ENCODE data around the gene CC2D2A.

Gene CC2D2A

DNA sequence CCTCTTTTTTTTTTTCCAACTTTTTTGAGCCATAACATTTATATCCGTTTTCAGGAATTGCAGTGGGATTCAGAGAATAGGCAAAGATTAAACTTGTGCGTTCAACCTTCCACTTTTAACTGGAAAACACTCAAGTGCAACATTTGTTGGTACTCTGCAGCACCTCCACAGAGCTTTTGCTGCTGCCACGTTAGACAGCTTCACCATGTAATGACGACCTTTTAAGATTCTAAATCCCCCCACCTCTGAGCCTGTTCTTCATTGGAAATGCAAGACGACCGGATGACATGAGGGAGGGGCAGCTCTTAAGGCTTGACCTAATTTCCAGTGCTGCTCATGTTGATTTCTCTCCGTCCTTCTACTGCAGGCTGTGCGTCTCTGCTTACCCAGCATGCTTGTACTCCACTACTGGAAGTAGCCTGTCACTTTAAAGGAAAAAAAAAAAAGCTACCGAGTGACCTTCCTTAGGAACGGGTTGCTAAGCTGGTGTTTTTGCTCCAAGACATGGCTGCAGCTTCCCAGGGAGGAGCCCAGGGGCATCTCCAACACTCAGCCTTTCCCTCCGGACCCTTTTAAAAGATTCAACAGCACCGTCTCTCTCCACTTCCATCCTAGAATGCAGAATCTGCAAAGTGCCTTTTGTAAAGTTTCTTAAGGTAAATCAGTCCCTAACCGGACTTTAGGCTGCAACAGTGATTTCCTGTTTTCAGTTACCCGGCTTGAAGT is at the start of gene CC2D2A:
Gene CC2D2A (plus strand): TSS at position 481 of the 726 bp plus-strand sequence. CDS start 6,051 bp downstream, outside the sequence.
- in situ Hi-C loops (cut with HindIII; ENCODE audit: low sequenced_read_pairs), result no loop called here

DNA sequence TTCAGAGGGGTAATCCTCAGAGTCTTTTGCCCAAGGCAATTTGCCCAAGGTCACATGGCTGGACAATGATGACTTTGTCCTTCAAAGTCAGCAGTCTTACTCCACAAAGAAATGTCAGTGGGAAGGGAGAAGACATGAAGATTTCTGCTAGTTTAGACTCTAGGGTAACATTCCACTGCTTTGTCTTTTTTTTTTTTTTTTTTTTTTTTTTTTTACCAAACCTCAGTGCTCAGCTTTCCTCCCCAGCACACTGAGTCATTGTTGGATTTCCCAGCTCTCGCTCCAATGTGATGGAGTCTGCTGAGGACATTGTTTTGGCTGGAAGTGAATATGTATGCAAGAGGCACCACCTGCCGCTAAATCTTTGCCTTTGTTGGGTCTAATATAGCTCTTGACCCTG is 49.0 kb upstream of the CC2D2A start:
- in situ Hi-C loops (cut with HindIII; ENCODE audit: low sequenced_read_pairs), result no loop called here

DNA sequence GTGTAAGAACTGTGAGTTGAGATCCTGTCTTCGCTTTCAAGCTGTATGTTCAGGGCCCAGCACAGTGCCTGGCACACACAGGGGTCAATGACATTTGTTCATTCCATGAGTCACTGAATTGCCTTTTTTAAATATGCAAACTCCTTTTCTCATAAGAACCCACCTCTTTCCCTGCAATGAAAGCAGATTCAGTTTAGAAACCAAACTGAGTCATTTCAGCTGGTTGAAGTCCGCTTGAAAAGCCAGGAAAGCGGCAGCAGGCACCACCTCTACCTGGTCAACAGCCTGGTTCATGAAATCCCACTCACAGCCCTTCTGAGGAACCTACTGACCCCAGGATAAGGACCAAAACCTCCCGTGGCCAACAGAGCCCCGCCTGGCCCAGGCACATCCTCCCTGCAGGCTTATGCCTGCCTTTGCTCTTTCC is 46.4 kb upstream of the CC2D2A start:
- in situ Hi-C loops (cut with HindIII; ENCODE audit: low sequenced_read_pairs), result no loop called here

DNA sequence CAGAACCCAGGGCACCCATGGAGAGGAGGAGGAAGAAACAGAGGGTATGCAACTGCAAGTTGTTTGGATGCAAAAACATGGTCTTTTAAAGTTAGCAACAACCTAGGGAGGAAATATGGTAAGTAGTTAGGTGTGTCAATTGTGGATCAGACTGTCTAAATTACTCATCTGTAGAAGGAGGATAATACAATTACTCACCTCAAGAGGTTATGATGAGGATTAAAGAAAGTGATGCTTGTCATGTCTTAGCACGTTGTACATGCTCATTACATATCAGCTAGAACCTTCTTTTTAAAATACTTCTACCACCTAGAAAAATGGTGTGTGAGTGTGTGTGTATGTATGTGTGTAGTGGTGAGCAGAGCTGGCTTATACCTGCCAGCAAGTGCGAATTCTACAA is 44.2 kb upstream of the CC2D2A start:
- in situ Hi-C loops (cut with HindIII; ENCODE audit: low sequenced_read_pairs), result no loop called here

DNA sequence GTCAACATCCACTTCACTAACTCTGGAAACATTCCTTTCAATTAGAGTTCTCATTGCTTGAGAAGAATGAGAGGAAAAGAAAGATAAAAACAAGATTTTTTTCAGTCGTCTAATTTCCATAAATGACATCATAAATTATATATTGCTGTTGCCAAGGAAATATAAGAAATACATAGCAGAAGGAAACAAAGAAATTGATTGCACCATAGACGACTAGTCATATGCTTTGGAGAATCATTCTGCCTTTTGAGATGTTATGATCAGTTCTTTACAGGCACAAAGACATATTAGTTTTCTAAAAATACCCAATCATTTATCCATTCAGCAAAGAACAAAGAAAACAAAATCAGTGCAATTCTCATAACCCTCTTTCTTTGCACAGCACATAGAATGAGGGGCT is 42.5 kb upstream of the CC2D2A start:
- in situ Hi-C loops (cut with HindIII; ENCODE audit: low sequenced_read_pairs), result no loop called here

DNA sequence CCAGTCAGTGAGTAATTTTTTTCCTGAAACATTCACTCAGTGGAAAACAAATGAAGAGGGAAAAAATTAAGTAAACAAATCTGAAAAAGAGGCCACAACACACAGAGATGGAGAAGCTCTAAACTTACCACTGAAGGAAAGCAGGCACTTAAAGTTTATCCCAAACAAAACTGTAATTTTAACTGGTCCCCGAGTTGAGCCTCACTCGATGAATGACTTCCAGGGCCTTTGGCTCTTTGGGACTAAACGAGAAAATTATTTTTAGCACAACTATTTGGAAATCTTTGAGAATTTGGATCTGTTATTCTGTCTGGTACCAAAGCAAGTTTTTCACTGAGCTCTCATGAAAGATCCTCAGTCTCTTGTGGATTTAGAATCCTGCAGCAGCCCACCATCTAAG is 42.0 kb upstream of the CC2D2A start, which contains the start of gene C1QTNF7:
Gene C1QTNF7 (plus strand): TSS at position 333 of the 400 bp plus-strand sequence. CDS start 7,711 bp downstream, outside the sequence.
- in situ Hi-C loops (cut with HindIII; ENCODE audit: low sequenced_read_pairs), result no loop called here

DNA sequence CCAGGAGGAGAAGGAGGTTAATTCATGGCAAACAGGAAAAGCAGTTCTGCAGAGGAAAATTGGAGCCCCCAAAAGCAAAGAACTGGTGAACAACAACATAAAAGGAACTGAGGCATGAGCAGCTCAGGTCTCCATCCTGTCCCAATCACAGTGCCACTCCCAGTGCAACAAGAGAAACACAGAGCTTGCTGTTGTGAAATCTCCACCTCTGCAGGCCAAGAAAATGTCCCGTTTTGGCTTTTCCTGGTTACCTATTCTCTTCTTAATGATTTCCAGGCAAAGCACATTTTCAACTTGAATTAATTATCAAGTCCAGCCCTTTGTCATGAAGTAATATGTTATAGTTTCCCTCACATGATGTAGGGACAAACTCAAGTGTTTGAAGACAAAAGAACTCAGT is 41.1 kb upstream of the CC2D2A start:
- in situ Hi-C loops (cut with HindIII; ENCODE audit: low sequenced_read_pairs), result no loop called here

DNA sequence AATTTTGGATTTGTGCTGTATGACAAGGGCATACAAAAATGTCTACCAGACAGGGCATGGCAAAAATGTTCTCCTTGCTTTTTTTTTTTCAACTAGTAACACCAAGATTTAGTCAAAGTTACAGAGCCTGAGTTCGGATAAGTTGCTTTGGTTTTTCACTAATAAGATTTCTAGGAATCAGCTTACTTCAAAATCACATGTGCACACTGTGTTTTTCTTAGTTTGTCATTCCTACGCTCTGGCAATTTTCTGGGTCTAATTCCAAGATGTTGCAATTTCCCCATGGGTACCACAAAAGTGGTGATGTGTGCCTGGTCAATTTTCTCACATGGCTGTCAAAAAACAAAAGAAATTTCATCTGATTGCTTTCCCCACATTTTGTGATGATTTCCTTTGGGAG is 35.6 kb upstream of the CC2D2A start:
- in situ Hi-C loops (cut with HindIII; ENCODE audit: low sequenced_read_pairs), result no loop called here

DNA sequence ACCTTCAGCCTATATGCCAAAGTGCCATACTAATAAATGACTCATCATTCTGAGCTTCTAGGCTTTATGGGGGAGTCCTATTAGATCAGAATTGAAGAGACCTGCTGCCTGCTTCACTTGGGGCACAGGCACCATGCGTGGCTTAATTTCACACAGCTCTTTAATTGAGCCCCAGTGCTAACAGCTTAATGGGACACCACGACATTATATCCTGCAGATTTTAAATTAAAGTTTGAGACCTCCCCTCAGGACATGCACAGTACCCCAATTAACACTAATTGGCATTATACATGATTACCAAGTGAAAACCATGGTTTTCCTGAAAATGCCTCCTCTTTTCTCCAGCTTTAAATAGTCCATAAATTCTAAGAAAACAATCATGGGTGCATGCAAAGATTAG is 35.0 kb upstream of the CC2D2A start:
- in situ Hi-C loops (cut with HindIII; ENCODE audit: low sequenced_read_pairs), result no loop called here

DNA sequence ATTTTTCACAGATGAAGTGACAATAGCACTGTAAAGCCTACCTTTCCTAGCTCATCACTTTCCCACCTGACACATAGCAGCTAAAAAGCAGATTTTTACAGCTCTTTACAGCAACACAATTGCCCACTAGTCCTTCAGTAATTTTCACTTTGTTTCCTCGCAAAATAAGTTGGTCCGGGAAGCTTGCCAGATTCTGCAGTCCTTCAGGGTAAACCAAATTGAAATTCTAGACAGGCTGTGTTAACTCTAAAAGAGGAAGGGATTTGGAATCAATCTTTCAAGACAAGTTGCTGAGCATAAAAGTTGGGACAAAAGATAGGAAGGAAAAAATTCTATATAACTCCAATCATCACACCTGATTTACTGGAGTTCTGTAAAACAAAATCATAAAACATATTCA is 33.2 kb upstream of the CC2D2A start:
- in situ Hi-C loops (cut with HindIII; ENCODE audit: low sequenced_read_pairs), result no loop called here

DNA sequence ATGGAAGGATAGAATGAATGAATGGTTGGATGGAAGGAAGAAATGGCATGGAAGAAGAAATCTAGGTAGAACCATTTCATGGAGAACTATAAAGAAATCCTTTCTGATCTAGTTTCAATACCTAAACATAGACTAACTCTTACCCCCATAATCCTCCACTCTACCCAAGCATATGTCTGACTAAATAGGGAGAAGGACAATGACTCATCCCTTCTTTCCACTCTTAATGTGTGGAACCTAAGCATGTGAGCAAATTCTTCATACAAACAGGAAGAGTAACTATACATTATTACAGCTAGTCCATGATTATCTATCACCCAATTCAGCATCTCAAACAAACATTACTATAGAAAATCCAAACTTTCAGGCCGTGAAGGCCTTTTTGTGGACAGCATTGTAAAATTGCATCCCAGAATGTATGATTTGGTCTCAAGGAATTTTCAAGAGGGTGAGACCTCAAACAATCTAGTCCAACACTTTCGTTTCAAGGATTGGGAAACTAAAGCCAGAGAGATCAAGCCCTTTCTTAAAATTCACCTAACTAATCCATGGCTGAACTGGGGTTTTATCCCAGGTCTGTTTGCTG is 30.6 kb upstream of the CC2D2A start:
- in situ Hi-C loops (cut with HindIII; ENCODE audit: low sequenced_read_pairs), result no loop called here

DNA sequence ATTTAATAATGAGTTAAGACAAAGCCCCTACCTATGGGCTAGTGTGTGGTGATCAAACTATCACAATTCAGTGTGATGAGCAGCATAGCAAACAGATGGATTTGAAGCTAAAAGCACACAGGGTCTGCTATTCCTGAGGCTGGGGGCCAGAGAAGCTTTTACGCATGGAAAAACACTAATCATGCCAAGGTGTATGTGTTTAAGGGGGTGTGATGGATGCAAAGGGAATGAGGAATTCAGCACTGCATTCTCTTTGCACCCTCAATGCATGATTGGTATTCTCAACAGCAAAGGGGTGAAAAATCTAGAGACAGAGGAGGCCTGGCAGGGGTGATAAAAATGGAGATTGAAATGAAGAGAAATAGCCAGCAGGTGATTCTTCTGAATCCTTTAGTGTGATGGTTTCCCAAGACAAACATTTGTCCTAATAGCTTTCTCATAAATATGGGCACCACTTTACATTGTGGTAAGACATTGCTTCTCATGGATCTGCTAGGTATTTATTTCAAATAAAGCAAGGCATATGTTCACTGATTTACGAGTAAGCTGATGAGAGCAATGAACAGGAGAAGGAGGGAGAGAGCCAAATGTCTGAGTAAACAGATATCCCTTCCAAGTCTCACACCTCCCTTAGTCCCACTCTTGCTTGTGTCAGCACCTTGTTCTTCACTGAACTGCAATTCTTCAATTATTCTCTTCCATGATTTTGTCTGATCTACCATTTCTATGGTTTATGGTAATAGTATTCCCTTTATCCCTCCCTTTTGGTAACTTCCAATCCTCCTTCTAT is 26.1 kb upstream of the CC2D2A start:
- in situ Hi-C loops (cut with HindIII; ENCODE audit: low sequenced_read_pairs), result no loop called here

DNA sequence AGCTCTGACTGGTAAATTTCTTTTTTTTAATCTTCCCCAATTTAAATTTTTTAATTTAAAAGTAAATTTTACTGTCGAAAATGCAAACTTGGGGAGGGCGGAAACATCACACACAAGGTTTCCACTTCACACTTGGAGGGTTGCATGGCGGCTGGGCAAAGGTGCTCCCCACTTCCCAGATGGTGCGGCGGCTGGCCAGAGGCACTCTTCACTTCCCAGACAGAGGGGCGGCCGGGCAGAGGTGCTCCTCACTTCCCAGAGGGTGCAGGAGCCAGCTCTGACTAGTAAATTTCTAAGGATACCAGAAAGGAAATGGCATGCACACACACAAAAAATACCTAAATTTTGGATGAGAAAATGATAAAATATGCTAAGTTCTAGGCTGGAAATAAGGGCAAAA is 25.4 kb upstream of the CC2D2A start:
- in situ Hi-C loops (cut with HindIII; ENCODE audit: low sequenced_read_pairs), result no loop called here

DNA sequence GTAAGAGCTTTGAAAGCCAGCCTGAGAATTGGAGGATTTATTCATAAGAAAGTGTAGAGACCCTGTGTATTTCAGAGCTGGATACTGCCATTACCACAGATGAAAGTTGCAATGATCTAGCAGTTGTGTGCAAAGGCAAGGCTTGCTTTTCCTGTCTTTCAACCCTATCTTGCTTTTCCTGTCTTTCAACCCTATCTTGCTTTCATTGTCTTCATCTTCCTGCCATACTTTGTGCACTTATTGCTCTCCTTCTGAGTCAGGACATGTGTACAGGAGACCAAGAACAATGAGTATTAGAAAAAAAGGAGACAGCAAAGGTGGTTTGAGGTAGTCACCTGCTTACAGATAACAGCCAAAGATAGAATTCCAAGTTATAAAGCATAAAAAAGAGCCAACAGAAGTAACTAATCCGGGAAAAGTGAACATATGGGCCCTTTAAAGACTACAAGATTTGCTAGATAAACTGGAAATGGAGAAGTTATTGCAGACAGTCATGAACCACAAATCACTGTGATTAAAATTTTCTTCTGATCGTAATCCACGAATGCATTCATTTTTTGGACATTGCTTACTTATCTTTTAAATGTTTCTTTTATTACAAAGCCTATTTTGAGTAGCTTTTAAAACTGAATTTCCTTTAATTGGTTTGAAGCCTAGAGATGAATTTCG is 24.7 kb upstream of the CC2D2A start:
- in situ Hi-C loops (cut with HindIII; ENCODE audit: low sequenced_read_pairs), result no loop called here

DNA sequence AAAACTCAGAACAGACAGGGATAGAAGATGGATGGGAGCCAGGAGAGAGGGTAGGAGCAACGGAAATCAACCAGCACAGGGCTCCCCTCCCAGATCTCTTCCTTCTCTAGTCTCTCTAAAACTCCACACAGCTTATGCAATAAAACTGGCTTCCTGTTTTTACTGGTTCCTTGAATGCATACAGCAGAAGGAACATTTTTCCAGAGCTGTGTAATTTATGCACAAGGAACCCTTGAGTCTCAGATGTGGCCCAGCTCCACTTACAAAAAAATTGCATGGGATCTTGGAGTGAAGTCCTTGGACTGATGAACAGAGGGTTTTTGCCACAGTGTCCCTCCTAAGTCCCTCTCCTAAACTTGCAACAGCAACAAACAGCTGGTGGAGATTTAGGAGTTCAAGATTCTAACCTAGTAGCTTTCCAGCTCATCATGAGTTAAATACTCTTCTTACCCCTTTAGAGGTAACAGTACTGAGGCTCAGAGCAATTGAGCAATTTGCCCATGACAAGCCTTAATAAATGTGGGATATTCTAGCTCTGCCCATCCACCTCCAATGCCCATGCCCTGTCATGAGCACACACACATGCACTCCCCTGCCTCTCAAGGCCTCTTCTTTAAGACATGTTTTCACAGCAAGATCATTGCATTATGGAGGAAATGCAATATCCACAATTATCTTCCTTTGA is 18.4 kb upstream of the CC2D2A start:
- in situ Hi-C loops (cut with HindIII; ENCODE audit: low sequenced_read_pairs), result no loop called here

DNA sequence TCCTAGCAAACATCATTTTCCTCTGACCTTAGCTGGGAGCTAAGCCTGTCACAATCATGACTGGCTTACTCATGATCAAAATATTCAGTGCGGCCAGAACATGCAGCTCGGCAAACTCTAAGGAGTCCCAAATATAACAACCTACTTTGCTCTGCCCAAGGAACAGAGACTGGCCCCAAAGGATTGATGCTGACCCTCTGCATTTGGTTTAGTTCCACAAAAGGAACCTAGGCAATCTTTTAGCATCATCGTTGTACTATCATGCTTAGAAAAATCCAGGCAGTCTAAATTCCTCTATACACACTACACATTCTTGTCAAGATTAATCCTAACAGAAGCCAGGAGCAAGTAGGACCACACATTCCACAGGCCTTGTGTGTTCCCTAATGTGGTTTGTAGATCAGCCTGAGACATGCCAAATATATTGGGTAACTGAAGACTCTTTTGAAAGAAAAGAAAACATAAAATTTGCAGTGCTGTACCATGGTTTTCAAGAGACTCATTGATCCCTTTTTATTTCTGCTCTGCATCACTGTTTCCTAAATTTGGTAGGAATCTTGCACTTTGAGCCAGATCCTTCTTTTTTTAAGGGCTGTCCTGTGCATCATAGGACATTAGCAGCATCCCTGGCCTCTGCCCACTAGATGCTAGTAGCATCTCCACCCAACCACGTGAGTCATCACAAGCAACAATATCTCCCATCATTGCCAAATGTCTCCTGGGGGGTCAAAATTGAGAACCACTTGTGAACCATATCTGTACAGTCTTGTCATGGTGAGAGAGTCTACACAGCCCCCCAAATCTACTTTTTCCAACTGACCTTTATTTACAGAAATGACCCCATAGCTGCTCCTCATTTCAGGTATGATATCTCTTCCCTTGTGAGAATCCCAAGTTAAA is 17.6 kb upstream of the CC2D2A start:
- in situ Hi-C loops (cut with HindIII; ENCODE audit: low sequenced_read_pairs), result no loop called here

DNA sequence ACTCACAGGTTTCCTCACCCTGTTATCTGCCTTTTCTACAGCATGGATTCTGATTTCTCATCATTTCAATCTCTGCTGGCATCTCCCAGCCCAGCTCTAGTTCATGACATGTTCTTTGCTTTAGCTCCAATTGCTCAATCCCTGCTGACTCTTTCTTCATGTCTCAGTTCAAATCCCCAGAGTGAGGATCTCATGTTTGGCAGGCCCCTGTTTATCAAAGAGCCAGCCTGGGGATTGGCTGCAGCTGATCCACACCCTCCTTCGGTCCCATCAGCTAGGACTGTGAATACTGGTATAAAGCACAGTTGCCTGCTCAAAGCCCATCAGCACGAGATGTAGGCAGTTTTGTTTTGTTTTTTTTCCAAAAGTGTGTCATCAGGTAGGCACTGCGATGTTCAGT is 14.4 kb upstream of the CC2D2A start:
- in situ Hi-C loops (cut with HindIII; ENCODE audit: low sequenced_read_pairs), result no loop called here

DNA sequence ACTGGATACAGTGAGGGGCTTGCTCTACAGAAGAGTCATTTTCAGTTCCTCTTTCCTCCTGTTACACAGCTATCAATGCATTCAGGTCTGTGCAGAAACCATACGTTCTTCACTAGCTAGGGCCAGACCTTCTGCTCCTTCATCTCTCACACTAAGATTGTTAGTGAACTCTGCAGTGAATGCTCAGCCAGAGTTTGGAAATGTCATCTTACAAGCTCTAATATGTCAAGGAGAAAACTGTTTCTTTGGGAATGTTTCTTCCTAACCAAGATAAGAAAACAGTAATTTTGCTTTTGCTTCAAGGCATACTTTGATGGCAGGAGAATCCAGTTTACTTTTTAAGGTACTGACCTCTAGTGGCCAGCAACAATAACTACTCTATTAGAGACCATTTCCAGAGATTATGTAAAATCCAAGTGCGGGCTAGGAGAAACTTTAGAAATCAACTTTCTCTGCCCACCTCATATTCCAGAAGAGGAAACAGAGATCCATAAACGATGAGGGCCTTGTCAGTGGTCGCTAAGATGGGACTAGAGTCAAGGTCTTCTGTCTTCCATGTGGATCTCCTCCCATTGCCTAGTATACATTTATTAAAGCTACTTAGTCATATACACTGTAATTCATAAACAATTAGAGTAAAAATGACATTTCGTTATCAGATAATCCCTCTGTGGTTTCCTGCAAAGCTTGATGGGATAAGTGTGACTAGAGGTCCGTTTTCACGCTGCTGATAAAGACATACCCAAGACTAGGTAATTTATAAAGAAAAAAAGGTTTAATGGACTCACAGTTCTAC is 12.1 kb upstream of the CC2D2A start:
- in situ Hi-C loops (cut with HindIII; ENCODE audit: low sequenced_read_pairs), result no loop called here

DNA sequence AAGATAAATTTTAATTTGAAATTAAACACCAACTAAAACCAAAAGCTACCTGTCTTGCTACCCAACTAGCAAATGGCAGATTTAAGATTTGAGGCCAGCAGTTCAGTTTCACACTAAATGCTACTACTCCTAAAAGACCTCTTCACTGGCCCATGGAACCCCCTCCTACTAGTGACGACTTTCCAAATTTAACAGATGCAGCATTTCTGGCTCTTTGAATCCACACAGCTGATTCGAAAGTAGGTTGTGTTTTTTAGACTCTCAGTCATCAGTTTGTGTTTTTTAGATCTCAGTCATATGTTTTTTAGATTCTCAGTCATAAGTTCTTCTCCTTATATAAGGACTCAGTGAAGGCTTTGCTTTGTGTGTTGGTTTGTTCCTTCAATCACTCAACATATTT is 11.1 kb upstream of the CC2D2A start:
- in situ Hi-C loops (cut with HindIII; ENCODE audit: low sequenced_read_pairs), result no loop called here
